GM21381 (cell line): ENCODE measurements around the gene PAFAH1B2.
"Not testable (repeated sequence)": the region's sequence is repeated elsewhere in the genome, so short reads cannot be mapped to it uniquely, and the experiment has no call there.

Experiments used
- ATAC-seq: cut with Tn5 transposase; IDR thresholded peaks from one replicate; pipeline ENCODE4 v1.9.1; 2021; ENCODE audit warnings: mild to moderate bottlenecking, moderate library complexity; ENCODE audit not compliant: unreplicated experiment

The PAFAH1B2 gene

GRCh38 chr11:117127171-117127901, 16.8 kb upstream of the PAFAH1B2 start:
- no peak for ATAC-seq

DNA sequence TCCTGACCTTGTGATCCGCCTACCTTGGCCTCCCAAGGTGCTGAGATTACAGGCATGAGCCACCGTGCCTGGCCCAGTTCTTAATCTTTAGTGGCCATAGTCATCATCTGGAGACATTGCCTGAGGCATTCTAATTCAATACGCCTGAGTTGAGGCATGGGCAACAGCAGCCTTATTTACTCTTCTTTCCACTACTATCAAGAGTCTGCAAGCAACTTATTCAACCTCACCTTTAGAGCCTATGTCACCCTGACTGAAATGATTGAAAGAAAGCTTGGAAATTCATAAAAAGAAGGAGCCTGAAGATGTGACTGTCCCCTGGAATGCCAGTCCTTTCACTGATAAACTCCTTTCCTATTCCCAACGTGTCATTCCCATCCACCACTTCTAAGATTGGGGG, 15.8 kb upstream of the PAFAH1B2 start:
- no peak for ATAC-seq

- not testable (repeated sequence) for ATAC-seq
These were observed 13.7 kb upstream of the PAFAH1B2 start for GRCh38 chr11:117130396-117130795.

- no peak for ATAC-seq
These were observed 13.2 kb upstream of the PAFAH1B2 start for GRCh38 chr11:117130879-117131278.

DNA sequence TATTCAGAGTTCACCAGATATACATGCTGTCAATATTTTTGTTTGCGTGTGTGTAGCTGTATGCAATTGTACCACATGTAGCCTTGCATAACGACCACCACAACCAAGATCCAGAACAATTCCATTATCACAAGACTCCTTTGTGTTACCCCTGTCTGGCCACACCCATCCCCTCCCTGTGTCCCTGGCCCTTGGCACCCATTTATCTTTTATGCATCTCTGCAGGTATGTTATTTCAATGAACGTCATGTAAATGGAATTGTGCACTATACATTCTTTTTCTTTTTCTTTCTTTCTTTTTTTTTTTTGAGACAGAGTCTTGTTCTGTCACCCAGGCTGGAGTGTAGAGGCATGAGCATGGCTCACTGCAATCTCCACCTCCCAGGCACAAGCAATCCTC, 9.7 kb upstream of the PAFAH1B2 start:
- no peak for ATAC-seq

- not testable (repeated sequence) for ATAC-seq
These were observed 9.1 kb upstream of the PAFAH1B2 start for GRCh38 chr11:117134979-117135378.

- not testable (repeated sequence) for ATAC-seq
These were observed 6.6 kb upstream of the PAFAH1B2 start for GRCh38 chr11:117137223-117138086.

- no peak for ATAC-seq
These were observed 697 bp upstream of the PAFAH1B2 start for GRCh38 chr11:117143390-117143789.

GRCh38 chr11:117144477-117145392, 648 bp downstream of the PAFAH1B2 start:
- ATAC-seq = peak; percentile 52

DNA sequence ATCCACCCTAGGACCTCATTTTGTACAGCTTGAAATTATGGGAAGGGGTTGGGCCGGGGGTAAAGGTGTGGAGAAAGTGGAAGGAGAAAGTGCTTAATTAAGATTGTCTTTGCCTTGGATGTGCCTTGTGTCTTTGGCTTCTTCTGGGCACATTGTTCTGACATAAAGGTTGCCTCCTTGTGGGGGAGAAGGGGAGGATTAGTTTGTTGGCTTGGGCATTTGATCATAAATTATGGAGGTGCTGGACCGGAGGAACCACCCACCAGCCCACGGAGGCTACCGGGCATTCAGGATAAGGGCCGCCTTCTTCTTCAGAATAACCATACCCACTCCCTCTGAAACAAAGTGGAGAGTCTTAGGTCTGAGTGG, 1.3 kb downstream of the PAFAH1B2 start:
- ATAC-seq = no peak

DNA sequence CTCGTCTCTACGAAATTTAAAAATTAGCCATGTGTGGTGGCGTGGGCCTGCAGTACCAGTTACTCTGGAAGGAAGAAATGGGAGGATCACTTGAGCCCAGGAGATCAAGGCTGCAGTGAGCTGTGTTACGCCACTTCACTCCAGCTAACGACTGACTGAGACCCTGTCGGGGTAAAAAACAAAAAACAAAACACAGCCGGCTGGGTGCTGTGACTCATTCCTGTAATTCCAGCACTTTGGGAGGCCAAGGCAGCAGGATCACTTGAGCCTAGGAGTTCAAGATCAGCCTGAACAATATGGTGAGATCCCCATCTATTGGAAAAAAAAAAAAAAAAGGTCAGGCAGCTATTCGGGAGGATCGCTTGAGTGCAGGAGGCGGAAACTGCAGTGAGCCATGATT, 2.4 kb downstream of the PAFAH1B2 start:
- no peak for ATAC-seq

DNA sequence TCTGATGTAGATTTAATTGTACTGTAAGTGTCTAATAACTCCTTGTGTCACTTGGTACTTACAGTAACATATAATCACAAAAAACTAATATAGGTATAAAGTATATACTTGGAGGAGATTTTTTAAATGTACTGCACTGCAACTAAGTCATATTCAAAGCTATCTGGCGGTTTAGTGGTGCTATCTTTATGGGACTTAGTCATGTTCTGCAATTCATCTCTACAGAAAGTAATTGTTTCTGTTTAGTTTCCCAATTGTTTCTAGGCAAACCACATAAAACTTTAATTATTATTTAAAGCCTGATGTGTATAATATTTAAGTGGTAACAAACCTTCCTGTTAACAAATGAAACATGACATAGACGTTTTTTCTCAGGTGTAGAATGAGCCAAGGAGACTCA, 8.0 kb downstream of the PAFAH1B2 start:
- no peak for ATAC-seq

DNA sequence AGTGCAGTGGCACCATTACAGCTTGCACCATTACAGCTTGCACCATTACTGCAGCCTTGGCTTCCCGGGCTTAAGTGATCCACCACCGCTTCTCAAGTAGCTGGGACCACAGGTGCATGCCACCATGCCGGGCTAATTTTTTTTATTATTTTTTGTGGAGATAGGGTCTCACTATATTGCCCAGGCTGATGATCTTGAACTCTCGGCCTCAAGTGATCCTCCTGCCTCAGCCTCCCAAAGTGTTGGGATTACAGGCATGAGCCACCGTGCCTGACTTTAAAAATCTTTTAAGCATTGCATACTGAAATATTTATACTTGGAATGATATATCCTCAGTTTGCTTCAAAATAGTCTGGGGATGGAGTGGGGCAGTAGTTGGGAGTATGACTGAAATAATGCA, 10.4 kb downstream of the PAFAH1B2 start:
- ATAC-seq = no peak

- ATAC-seq = no peak
These were observed 13.4 kb downstream of the PAFAH1B2 start for GRCh38 chr11:117157507-117157906.

DNA sequence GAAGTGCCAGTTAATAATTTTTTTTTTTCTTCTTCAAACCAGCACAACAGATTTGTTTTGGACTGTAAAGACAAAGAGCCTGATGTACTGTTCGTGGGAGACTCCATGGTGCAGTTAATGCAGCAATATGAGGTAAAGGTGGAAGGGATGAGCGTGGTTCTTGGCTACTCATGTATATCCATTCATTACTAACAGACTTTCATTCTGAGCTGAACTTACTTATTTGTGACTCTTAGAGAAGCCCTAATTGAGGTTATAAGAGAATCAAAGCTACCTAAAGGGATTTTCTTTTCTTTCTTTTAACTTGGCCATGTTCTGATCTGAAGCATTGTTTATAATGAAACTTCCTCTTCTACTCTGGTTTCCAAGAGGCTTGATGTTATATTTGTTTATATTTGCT, 15.8 kb downstream of the PAFAH1B2 start:
- ATAC-seq = no peak

DNA sequence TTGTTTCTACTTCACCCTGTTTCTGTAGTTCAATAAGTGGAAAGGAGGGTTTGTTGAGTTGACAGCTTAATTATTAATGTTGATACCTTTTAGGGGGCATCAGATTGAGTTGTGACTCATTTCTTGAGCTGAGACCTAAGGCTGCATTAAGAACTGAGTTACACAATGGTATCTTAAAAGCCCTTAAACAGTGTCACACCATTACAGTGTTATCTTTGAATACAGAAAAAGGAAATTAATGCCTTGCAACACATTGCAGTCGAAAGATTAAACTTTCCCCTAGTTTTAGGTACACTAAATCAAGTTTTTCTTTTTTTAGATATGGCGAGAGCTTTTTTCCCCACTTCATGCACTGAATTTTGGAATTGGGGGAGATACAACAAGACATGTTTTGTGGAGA, 16.7 kb downstream of the PAFAH1B2 start:
- ATAC-seq = no peak

DNA sequence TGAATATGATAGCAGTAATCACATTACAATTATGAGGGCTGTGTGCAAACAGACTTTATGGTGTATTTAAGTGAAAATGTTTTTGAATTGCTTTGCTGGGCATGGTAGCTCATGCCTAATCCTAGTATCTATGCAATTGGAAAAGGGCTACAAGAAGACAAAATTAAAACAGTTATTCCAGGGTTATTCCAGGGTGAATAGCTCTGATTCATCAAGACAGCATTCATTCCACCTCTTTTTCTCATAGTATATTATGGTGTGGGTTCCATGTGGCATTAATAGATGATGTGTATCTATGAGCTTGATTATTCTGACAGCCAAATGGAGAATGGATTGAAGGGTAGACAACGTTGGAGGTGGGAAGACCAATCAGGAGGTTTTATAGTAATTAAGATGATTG, 22.4 kb downstream of the PAFAH1B2 start:
- no peak for ATAC-seq

DNA sequence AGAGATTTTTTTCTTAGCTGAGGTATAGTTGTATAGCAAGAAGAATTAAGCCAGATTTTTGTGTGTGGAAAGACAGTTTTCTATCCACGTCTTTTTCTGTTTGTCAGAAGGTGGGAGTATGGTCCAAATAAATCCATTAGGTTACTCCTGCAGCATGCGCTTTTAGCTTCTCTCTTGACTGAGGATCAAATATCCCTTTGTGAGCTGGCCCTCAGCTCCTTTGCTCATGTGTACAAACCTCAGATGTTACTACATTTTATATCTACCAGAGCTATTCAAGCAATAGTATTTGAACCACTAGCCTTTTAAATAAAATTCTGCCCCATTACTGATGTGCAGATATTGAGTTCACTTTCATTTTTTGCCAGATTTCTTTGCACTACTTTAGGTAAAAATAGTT, 25.6 kb downstream of the PAFAH1B2 start:
- no peak for ATAC-seq

- no peak for ATAC-seq
These were observed 26.1 kb downstream of the PAFAH1B2 start for GRCh38 chr11:117170210-117170609.

- ATAC-seq = no peak
These were observed 26.9 kb downstream of the PAFAH1B2 start for GRCh38 chr11:117171007-117171403.

- ATAC-seq = no peak
These were observed 27.4 kb downstream of the PAFAH1B2 start for GRCh38 chr11:117171404-117172061.
